GM18505 (cell line): Measurements from ENCODE around the gene ZNF135.

Experiments used
- ATAC-seq: cut with Tn5 transposase; IDR thresholded peaks from one replicate; pipeline ENCODE4 v1.9.1; 2021; ENCODE audit not compliant: unreplicated experiment
- POLR2A ChIP-seq: IDR thresholded peaks from 4 replicates; pipeline ENCODE4 v1.6.1; 2011; ENCODE audit warnings: borderline replicate concordance; ENCODE audit not compliant: insufficient read depth, insufficient read length; ENCODE audit errors: extremely low read depth

Gene ZNF135

DNA sequence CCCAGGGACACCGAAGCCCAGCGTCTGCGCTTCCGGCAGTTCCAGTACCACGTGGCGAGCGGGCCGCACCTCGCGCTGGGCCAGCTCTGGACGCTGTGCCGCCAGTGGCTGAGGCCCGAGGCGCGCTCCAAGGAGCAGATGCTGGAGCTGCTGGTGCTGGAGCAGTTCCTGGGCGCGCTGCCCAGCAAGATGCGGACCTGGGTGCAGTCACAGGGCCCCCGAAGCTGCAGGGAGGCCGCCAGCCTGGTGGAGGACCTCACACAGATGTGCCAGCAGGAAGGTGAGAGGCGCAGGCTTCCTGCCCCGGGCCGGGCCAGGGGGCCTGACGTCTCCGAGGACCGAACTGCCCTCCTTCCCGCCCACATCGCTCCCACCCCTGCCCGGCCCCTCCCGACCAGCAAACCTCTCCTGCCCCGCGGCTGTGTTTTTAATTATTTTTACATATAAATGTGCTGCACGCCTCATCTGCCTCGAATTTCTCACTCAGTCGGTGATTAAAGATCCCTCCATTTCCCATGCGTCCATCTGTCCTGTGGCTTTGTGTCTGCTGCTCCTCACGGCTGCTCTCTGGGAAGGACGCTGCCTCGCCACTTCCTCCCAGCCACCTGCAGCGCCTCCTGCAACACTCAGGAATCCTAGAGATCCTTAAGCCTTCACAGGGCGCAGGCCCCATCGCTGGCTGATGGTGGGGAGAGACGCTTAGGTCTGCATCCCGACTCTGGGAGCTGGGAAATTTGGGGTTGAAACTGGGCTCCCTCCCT, 21.0 kb upstream of the ZNF135 start:
- no peak for ATAC-seq
- no peak for TF ChIP-seq POLR2A

DNA sequence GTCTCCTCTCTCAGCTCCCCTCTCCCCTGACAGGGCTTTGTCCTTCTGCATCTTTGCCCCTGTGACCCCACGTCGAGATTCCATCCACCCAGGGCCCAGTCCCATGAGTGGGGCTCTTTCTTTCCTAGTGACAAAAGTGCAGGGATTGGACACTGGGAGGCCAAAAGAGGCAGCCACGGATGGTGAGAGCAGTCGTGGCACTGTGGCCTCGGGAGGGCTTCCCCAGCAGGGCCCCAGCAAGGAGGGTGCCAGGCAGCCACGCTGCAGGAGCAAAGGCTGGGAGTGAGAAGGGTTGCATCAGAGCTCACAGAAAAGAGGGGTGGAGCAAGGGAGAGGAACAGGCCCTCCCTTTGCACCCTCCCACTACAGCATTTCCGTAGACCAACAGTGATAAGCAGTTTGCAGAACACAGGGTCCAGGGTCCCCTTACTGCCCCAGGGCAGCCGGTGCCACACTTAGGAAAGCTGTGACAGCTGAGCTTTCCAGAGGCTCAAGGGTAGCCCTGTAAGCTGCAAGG, 20.3 kb upstream of the ZNF135 start:
- TF ChIP-seq POLR2A: no peak
- ATAC-seq: no peak

GRCh38 chr19:58040751-58041525, 18.1 kb upstream of the ZNF135 start:
- no peak for TF ChIP-seq POLR2A

GRCh38 chr19:58042495-58043340, 16.4 kb upstream of the ZNF135 start:
- ATAC-seq: no peak
- no peak for TF ChIP-seq POLR2A

More at GRCh38 chr19:58040751-58041525, 18.1 kb upstream of the ZNF135 start:
- ATAC-seq: no peak

- no peak for ATAC-seq
- no peak for TF ChIP-seq POLR2A
Observed at GRCh38 chr19:58044391-58044790, 14.7 kb upstream of the ZNF135 start.

DNA sequence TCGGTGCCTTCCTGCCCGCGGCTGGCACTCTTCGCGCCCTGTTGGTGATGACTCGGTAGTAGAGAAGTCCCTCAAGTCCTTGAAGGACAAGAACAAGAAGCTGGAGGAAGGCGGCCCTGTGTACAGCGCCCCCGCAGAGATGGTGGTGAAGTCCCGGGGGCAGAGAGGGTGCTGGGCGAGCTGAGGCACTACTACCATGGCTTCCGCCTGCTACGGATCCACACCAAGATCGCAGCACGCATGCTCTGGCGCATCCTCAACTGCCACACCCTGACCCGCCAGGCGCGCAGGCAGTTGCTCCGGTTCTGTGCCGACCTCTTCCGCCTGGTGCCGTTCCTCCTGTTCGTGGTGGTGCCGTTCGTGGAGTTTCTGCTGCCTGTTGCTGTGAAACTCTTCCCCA, 14.2 kb upstream of the ZNF135 start:
- no peak for ATAC-seq
- no peak for TF ChIP-seq POLR2A

- no peak for TF ChIP-seq POLR2A
- ATAC-seq: no peak
Observed at GRCh38 chr19:58045411-58046050, 13.6 kb upstream of the ZNF135 start.

DNA sequence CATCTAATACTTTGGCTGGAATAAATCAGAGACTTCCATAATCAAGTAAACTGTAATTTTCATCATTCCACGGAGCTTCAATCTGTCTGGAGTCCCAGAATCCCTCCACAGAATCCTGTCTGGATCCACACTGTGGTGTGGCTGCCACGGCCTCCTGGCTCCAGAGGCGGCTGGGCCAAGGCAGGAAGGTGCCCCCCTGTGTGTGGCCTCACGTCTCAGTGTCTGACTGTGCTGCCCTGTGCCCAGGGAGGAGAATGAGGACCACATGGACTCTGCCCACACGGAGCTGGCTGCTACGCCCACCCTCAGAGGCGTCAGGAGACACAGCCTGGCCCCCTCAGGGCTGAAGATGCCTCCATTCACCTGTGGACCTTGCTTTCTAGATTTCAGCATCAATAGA, 12.2 kb upstream of the ZNF135 start:
- no peak for TF ChIP-seq POLR2A
- no peak for ATAC-seq

- ATAC-seq: no peak
- TF ChIP-seq POLR2A: no peak
Observed at GRCh38 chr19:58047672-58048071, 11.4 kb upstream of the ZNF135 start.

DNA sequence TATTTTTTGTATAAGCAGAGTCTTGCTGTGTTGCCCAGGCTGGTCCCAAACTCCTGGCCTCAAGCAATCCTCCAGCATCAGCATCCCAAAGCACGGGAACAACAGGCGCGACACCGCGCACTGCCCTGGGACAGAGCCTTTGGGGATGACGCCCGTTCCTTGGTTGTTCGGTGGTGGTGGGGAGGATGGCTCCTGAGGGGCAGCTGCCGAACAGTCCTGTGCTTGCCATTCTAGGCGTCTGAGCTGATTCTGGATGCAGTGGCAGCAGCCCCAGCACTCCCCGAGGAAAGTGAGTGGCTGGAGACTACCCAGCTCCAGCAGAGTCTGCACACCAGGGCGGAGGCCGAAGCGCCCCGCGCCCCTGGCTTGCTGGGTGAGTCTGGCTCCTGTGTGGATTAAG, 6.8 kb upstream of the ZNF135 start:
- no peak for ATAC-seq
- TF ChIP-seq POLR2A: no peak

DNA sequence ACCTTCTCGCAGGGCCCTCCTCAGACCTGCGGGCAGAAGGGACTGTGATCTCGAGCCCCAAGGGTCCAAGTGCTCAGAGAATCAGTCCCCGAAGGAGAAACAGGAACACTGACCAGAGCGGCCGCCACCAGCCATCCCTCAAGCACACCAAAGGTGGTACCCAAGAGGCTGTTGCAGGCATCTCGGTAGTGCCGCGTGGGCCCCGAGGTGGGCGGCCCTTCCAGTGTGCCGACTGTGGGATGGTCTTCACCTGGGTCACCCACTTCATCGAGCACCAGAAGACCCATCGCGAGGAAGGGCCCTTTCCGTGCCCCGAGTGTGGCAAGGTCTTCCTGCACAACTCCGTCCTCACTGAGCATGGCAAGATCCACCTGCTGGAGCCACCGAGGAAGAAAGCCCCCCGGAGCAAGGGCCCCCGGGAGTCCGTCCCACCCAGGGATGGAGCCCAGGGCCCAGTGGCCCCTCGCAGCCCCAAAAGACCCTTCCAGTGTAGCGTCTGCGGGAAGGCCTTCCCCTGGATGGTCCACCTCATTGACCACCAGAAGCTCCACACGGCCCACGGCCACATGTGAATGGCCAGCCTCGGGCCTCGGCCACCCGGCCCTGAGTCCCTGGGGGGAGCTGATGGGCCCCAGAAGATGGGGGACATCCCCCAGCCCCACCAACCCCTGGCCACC, 5.5 kb upstream of the ZNF135 start:
- ATAC-seq: no peak
- TF ChIP-seq POLR2A: no peak
